Chondrocyte (in vitro differentiated cells): Measurements from ENCODE around the gene GPER1. TPM values are rescaled to one million over a fixed set of nuclear protein-coding genes. Genes with fewer than 3 reads are reported as not detected.
A peak's percentile ranks its signal among the peaks of the same experiment; 100 is the strongest.

Experiments used
- DNase-seq: peaks from one replicate; pipeline ENCODE4 v3.0.0; 2021; ENCODE audit warnings: mixed read lengths, low spot score
- H3K27ac Mint-ChIP-seq: one replicate; pipeline ENCODE4 v1.8.0; 2021; ENCODE audit warnings: mild to moderate bottlenecking, moderate library complexity, mixed read lengths; ENCODE audit not compliant: unreplicated experiment
- H3K27me3 Mint-ChIP-seq: 2 replicates; pipeline ENCODE4 v1.8.0; 2021; ENCODE audit warnings: low read depth, mixed read lengths
- H3K36me3 Mint-ChIP-seq: 2 replicates; pipeline ENCODE4 v1.8.0; 2021; ENCODE audit warnings: low read depth, mixed read lengths
- H3K4me1 Mint-ChIP-seq: 2 replicates; pipeline ENCODE4 v1.8.0; 2021; ENCODE audit warnings: low read depth, mild to moderate bottlenecking, mixed read lengths
- H3K4me3 Mint-ChIP-seq: one replicate; pipeline ENCODE4 v1.8.0; 2021; ENCODE audit warnings: mild to moderate bottlenecking, moderate library complexity, mixed read lengths; ENCODE audit not compliant: unreplicated experiment
- H3K9me3 Mint-ChIP-seq: 2 replicates; pipeline ENCODE4 v1.8.0; 2021; ENCODE audit warnings: low read depth, mixed read lengths
- total RNA-seq: library from RNA; stranded (reverse); gene quantifications from 3 replicates; pipeline ENCODE4 v1.2.1, GENCODE V29; 2021
- TF ChIP-seq, protein P1 (sequence below): fragments of 200-600 bp; sonication (generic); IDR thresholded peaks from 2 replicates; pipeline ENCODE4 v1.5.0; 2021; ENCODE audit warnings: antibody characterized with exemption, mild to moderate bottlenecking, moderate library complexity

GPER1 gene
- total RNA-seq, 1 donor from 2014 or later = 9.9 TPM

DNA sequence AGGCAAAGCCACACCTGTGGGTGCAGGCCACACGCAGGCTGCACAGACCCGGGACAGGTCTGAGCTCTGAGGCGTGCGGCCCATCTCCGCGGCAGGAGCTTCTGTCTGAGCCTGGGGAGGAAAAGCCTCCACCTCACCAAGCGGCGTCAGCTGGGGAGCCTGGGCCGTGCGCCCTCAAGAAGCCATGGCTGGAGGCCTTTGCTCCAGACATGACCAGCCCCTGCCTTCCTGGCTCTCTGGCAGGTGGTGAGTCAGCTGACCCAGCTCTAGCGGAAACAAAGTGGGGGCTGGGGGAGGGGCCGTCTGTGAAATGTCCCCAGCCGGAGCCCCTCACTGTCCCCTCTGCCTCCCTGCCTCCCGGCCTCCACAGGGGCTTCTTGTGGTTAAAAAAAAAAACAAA is 12.5 kb downstream of the GPER1 start:
- H3K4me3 Mint-ChIP-seq = no peak overlapping the region
- TF ChIP-seq, protein P1, sequence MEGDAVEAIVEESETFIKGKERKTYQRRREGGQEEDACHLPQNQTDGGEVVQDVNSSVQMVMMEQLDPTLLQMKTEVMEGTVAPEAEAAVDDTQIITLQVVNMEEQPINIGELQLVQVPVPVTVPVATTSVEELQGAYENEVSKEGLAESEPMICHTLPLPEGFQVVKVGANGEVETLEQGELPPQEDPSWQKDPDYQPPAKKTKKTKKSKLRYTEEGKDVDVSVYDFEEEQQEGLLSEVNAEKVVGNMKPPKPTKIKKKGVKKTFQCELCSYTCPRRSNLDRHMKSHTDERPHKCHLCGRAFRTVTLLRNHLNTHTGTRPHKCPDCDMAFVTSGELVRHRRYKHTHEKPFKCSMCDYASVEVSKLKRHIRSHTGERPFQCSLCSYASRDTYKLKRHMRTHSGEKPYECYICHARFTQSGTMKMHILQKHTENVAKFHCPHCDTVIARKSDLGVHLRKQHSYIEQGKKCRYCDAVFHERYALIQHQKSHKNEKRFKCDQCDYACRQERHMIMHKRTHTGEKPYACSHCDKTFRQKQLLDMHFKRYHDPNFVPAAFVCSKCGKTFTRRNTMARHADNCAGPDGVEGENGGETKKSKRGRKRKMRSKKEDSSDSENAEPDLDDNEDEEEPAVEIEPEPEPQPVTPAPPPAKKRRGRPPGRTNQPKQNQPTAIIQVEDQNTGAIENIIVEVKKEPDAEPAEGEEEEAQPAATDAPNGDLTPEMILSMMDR = no peak
- H3K4me1 Mint-ChIP-seq = peaks cover 41% of the 10 kb centered on the region
- DNase-seq = no peak
- no peaks in the 10 kb centered on the region for H3K9me3 Mint-ChIP-seq
- H3K36me3 Mint-ChIP-seq = peaks cover 4% of the 10 kb centered on the region
- H3K27me3 Mint-ChIP-seq = no peaks in the 10 kb centered on the region
- H3K27ac Mint-ChIP-seq = no peak overlapping the region

DNA sequence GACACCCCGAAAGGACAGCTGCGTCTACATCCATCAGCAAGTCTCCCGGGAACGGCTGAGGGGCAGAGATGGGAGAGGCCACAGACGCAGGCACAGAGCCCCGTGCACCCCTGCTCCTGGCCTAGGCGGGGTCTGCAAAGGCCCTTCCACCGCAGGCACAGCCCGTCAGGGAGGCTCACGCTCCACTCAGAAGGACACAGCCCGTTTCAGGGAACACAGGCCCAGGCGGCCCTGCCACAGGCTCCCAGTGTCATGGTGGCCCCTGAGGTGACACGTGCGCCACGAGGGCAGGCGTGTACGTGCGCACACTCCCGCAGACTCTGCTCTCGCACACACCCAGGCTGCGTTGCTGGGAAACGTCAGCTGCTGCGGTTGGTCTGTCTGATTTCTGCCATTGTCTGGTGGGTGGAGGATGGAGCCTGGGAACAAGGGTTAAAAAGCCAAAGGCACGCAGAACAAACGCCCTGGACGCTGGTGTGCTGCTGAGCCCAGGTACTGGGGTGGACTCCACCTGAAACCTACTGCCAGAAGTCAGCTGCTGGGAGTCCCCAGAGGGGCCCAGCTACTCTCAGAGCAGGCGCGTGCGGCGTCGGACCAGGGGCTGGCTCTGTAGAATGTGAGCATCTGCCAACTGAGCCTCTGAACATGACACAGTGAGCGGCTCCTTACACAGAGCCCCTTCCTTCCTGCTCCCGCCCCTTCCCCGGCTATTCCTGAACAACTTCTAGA is 13.1 kb downstream of the GPER1 start:
- H3K27me3 Mint-ChIP-seq = no peaks in the 10 kb centered on the region
- TF ChIP-seq, protein P1 = no peak
- H3K36me3 Mint-ChIP-seq = peaks cover 4% of the 10 kb centered on the region
- H3K4me3 Mint-ChIP-seq = no peak overlapping the region
- peaks cover 35% of the 10 kb centered on the region for H3K4me1 Mint-ChIP-seq
- H3K27ac Mint-ChIP-seq = no peak overlapping the region
- no peaks in the 10 kb centered on the region for H3K9me3 Mint-ChIP-seq
- DNase-seq = no peak

DNA sequence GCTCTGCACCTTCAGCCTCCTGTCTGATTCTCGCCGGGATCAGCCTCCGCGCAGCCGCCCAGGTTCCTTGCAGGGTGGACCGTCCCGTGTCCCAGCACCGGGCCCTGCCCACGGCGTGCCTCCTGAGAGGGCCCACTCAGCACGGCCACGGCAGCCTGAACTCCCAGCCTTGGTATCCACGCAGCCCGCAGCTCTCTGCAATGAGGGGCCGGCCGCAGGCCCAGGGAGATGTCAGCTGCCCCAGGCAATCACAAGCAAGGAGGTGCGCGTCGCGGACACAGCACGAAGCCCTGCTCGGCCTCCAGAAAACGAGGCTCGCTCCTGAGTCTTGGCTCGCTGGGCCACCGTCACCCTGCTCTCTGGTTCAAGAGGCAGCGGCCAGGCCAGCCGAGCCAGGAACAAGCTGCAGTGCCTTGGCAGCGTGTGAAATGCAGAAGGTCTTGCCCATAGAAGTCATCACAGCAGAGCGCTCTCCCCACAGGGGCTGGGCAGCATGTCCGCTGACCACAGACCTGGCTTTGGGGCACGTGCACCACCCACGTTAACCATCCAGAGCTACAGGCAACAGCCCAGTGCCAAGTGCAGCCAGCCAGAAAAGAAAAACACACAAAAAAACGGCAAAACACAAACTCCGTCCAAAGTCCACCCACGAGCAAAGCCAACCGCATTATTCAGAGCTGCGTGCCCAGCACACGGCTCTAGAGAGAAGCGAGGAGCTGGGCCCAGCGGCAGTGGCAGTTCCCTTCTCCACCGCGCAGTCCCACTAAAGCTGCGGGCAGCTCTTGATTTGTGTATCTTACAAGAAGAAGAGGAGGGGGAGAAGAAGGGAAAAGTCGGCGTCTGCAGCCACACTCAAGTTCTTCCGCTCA is 13.9 kb downstream of the GPER1 start:
- Mint-ChIP-seq H3K36me3 (peaks cover 4% of the 10 kb centered on the region), H3K4me1 (peaks cover 35% of the 10 kb centered on the region), H3K27me3 (no peaks in the 10 kb centered on the region), H3K4me3 (no peak overlapping the region), H3K9me3 (no peaks in the 10 kb centered on the region), H3K27ac (no peak overlapping the region)
- DNase-seq = no peak
- TF ChIP-seq, protein P1 = no peak

DNA sequence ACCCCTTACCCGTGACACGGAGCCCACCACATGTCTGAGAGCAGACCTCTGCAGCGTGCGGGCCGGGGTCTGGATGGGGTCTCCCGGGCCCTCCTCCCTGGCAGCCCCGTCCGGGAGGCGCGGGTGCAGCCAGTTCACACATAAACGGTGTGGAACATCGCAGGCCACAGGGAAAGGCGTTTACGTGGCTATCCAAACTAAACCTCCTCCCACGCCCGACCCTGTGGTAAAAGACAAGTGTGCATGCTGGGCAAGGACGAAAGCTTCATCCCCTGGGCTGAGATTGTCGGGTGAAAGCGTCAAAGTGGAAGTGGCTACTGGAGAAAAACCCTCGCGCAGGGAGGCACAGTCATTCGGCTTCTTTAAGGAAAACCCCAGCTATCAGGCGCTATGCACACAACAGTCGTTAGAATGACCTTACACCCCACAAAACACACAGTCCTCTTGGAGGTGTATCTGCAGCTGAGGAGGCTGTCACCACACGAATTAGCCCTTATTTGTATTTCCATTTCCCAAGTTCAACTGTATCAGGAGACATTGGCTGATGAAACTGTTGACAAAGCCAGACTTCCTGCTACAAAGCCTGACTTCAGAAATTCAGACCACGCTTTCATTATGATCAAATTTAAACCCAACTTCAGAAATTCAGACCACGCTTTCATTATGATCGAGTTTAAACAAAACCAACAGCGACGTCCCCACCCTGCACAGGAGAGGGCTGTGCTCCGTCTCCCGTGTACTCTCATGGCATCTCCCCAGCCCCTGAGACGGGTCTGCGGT is 15.3 kb downstream of the GPER1 start:
- peaks cover 35% of the 10 kb centered on the region for H3K4me1 Mint-ChIP-seq
- H3K27me3 Mint-ChIP-seq = no peaks in the 10 kb centered on the region
- H3K27ac Mint-ChIP-seq = peak overlapping the region; percentile 49
- no peak overlapping the region for H3K4me3 Mint-ChIP-seq
- TF ChIP-seq, protein P1 = no peak
- H3K9me3 Mint-ChIP-seq = no peaks in the 10 kb centered on the region
- no peaks in the 10 kb centered on the region for H3K36me3 Mint-ChIP-seq
- DNase-seq = peak; percentile 43
